ENCODE results near the gene ANO8. TPM values are rescaled to one million over a fixed set of nuclear protein-coding genes. Genes with fewer than 3 reads are reported as not detected.

The ANO8 gene
- total RNA-seq, 2 donors from 2014 or later: 4.2 to 5.2 TPM

DNA sequence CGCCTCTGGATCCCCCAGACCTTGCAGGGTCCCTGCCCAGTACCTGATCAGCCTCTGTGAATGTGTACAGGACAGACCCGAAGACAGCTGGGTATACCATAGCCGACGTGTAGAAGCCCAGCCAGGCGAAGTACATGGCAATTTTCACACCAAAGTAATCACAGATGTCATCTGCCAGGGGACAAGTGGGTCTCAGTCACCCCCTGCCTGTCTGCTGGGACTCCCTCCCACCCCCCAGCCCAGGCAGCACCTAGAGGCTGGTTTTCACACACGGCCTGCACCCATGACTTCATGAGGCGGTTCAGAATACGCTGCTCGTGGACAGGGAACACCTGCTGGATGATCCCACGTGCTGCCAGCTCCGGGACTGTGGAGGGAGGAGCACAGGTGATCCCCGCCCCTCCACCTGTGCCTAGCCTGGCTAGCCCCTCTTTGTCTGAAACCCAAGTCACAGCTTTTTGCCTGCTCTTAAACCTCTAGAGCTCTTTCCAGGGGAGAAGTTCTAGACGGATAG is 3.6 kb downstream of the ANO8 start:
- Histone ChIP-seq H3K4me1 (peaks cover 0 to 42% of the 10 kb centered on the region in 2 donors), H3K9me3 (no peaks in the 10 kb centered on the region), H3K36me3 (no peaks in the 10 kb centered on the region), H3K4me3 (no peak overlapping the region), H3K27ac (no peak overlapping the region), H3K27me3 (no peaks in the 10 kb centered on the region)
- TF ChIP-seq, protein P1, sequence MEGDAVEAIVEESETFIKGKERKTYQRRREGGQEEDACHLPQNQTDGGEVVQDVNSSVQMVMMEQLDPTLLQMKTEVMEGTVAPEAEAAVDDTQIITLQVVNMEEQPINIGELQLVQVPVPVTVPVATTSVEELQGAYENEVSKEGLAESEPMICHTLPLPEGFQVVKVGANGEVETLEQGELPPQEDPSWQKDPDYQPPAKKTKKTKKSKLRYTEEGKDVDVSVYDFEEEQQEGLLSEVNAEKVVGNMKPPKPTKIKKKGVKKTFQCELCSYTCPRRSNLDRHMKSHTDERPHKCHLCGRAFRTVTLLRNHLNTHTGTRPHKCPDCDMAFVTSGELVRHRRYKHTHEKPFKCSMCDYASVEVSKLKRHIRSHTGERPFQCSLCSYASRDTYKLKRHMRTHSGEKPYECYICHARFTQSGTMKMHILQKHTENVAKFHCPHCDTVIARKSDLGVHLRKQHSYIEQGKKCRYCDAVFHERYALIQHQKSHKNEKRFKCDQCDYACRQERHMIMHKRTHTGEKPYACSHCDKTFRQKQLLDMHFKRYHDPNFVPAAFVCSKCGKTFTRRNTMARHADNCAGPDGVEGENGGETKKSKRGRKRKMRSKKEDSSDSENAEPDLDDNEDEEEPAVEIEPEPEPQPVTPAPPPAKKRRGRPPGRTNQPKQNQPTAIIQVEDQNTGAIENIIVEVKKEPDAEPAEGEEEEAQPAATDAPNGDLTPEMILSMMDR (IDR thresholded peaks at IDR 0.05): no peak
- DNase-seq (ENCODE audit: low spot score): no peak

DNA sequence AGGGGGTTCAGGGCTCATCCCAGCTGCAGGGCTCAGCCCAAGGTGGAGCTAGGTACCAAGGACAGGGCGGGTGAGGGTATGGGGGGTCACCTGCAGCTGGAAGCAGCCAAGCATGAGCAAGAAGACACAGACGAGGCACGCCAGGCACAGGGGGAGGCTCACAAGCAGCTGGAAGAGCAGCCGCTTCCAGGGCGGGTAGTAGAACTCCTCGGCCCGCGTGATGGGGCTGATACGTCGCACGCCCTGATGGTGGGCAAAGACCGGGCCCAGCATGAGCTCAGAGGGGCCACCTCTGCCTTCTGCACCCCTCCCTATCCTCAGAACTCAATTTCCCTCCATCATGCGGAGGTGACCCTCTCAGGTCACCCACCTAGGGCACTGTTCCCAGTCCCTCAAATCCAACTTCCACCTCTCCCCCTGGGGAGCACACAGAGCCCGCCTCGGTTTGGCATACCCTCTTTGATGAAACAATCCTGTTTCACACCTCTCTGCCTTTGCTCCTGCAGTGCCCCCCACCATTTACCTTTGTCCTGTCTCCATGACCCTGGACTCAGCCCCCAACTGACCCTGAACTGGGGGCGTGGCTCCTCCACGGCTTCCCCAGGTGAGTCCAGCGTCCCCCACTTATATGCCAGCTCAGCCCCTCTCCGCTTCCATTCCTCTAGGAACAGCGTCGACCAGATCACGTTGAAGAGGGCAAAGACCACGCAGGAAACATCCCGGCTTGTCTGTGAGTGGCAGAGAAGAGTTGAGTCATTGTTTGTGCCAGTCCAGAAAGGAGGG is 4.2 kb downstream of the ANO8 start:
- no peak overlapping the region for H3K27ac ChIP-seq
- no peaks in the 10 kb centered on the region for H3K27me3 ChIP-seq
- no peak for DNase-seq (ENCODE audit: low spot score)
- no peaks in the 10 kb centered on the region for H3K36me3 ChIP-seq
- H3K4me1 ChIP-seq: peaks cover 0 to 38% of the 10 kb centered on the region in 2 donors
- TF ChIP-seq, protein P1 (IDR thresholded peaks at IDR 0.05): no peak
- H3K4me3 ChIP-seq: no peak overlapping the region
- H3K9me3 ChIP-seq: no peaks in the 10 kb centered on the region

- Histone ChIP-seq H3K27me3 (no peaks in the 10 kb centered on the region), H3K36me3 (no peaks in the 10 kb centered on the region), H3K4me3 (no peak overlapping the region), H3K9me3 (no peaks in the 10 kb centered on the region), H3K27ac (no peak overlapping the region), H3K4me1 (peaks cover 0 to 38% of the 10 kb centered on the region in 2 donors)
- DNase-seq (ENCODE audit: low spot score): no peak
- TF ChIP-seq, protein P1 (IDR thresholded peaks at IDR 0.05): no peak
These were observed 5.0 kb downstream of the ANO8 start for GRCh38 chr19:17329366-17330261.

GRCh38 chr19:17328517-17329365 is 5.9 kb downstream of the ANO8 start:
- peaks cover 0 to 32% of the 10 kb centered on the region in 2 donors for H3K4me1 ChIP-seq

More at GRCh38 chr19:17328517-17329365, 5.9 kb downstream of the ANO8 start:
- Histone ChIP-seq H3K4me3 (peak overlapping the region; percentile 24 to 35), H3K36me3 (no peaks in the 10 kb centered on the region), H3K9me3 (no peaks in the 10 kb centered on the region), H3K27ac (no peak overlapping the region), H3K27me3 (no peaks in the 10 kb centered on the region)
- TF ChIP-seq, protein P1 (IDR thresholded peaks at IDR 0.05): no peak
- no peak for DNase-seq (ENCODE audit: low spot score)

Measured in right atrium auricular region (tissue), 2 donors.